HepG2 (cell line): ENCODE results near the gene PYGB.

Experiments used
- ARNTL ChIP-seq: sonication (generic); formaldehyde crosslinking; IDR thresholded peaks from 2 replicates; pipeline ENCODE4 v1.4.0; 2020; ENCODE audit warnings: mild to moderate bottlenecking, missing genetic modification reagents
- CHD4 ChIP-seq: fragments of 200-600 bp; sonication (generic); IDR thresholded peaks from 2 replicates; pipeline ENCODE4 v1.7.0; 2017; ENCODE audit warnings: mild to moderate bottlenecking, low read length, borderline replicate concordance
- CREM ChIP-seq, 2 experiments: sonication (generic) in 1 of 2; formaldehyde crosslinking in 1 of 2; IDR thresholded peaks; 2 replicates each; pipeline versions ENCODE4 v1.4.0 to v1.6.1; 2016 to 2020; ENCODE audit warnings: antibody characterized with exemption in 1 of 2, mild to moderate bottlenecking in 1 of 2, missing genetic modification reagents in 1 of 2
- DZIP1 ChIP-seq: sonication (generic); formaldehyde crosslinking; IDR thresholded peaks from 2 replicates; pipeline ENCODE4 v1.5.0; 2020; ENCODE audit warnings: mild to moderate bottlenecking, missing genetic modification reagents
- HNF4A ChIP-seq: sonication (generic); formaldehyde crosslinking; IDR thresholded peaks from 2 replicates; pipeline ENCODE4 v1.4.0; 2020; ENCODE audit warnings: missing genetic modification reagents
- JUNB ChIP-seq: sonication (generic); formaldehyde crosslinking; IDR thresholded peaks from 2 replicates; pipeline ENCODE4 v1.8.0; 2022; ENCODE audit warnings: missing genetic modification reagents, mild to moderate bottlenecking, borderline replicate concordance
- KDM3A ChIP-seq: IDR thresholded peaks from 2 replicates; pipeline ENCODE4 v1.6.1; 2018; ENCODE audit warnings: low read depth, missing compliant biosample characterization
- NONO ChIP-seq, 2 experiments: fragments of 450-650 bp in 1 of 2; sonication (generic) in 1 of 2; formaldehyde crosslinking in 1 of 2; IDR thresholded peaks in 1 of 2; conservative IDR thresholded peaks in 1 of 2; 2 replicates each; pipeline versions ENCODE4 v1.6.1 to v1.8.0; 2017 to 2022; ENCODE audit warnings: mild to moderate bottlenecking in 1 of 2, missing genetic modification reagents in 1 of 2, moderate library complexity in 1 of 2
- PHF8 ChIP-seq: sonication (generic); formaldehyde crosslinking; IDR thresholded peaks from 2 replicates; pipeline ENCODE4 v1.5.0; 2020; ENCODE audit warnings: missing genetic modification reagents
- RBM39 ChIP-seq: fragments of 200-400 bp; formaldehyde crosslinking; IDR thresholded peaks from one replicate; pipeline ENCODE4 v1.6.1; 2018; ENCODE audit warnings: antibody characterized with exemption, mild to moderate bottlenecking, low read depth, low read length; ENCODE audit not compliant: poor library complexity, severe bottlenecking
- TF ChIP-seq, protein P1 (sequence below): sonication (generic); formaldehyde crosslinking; IDR thresholded peaks from 2 replicates; pipeline ENCODE4 v1.5.0; 2020; ENCODE audit warnings: mild to moderate bottlenecking, missing genetic modification reagents, moderate library complexity

- TF ChIP-seq CHD4 (no peak), NONO (IDR thresholded peaks at IDR 0.05) (no peak), NONO (CRISPR knock-in tag; conservative IDR thresholded peaks at IDR 0.05) (no peak), RBM39 (no peak), DZIP1 (CRISPR knock-in tag) (no peak), HNF4A (peak; percentile 21; the same call in 1 of the 2 replicates), JUNB (CRISPR knock-in tag) (no peak), CREM (IDR thresholded peaks at IDR 0.05) (no peak), CREM (CRISPR knock-in tag; IDR thresholded peaks at IDR 0.05) (no peak), KDM3A (CRISPR knock-in tag) (no peak), PHF8 (CRISPR knock-in tag) (no peak; the same call in 1 of the 2 replicates), ARNTL (CRISPR knock-in tag) (no peak)
- TF ChIP-seq, protein P1, sequence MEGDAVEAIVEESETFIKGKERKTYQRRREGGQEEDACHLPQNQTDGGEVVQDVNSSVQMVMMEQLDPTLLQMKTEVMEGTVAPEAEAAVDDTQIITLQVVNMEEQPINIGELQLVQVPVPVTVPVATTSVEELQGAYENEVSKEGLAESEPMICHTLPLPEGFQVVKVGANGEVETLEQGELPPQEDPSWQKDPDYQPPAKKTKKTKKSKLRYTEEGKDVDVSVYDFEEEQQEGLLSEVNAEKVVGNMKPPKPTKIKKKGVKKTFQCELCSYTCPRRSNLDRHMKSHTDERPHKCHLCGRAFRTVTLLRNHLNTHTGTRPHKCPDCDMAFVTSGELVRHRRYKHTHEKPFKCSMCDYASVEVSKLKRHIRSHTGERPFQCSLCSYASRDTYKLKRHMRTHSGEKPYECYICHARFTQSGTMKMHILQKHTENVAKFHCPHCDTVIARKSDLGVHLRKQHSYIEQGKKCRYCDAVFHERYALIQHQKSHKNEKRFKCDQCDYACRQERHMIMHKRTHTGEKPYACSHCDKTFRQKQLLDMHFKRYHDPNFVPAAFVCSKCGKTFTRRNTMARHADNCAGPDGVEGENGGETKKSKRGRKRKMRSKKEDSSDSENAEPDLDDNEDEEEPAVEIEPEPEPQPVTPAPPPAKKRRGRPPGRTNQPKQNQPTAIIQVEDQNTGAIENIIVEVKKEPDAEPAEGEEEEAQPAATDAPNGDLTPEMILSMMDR (CRISPR knock-in tag), result peak; percentile 16
Observed at GRCh38 chr20:25339608-25340007, 91.7 kb downstream of the PYGB start.
